Endothelial cell of umbilical vein (primary cell): ENCODE results near the gene CHIT1. TPM values are rescaled to one million over a fixed set of nuclear protein-coding genes. Genes with fewer than 3 reads are reported as not detected.

Source experiments
- BruUV-seq: library from RNA; stranded (reverse); fragments of 400-500 nt; replicated peaks from 2 replicates; lab custom pipeline; 2021; lab: Mats Ljungman, UMichigan
- CTCF ChIA-PET: fragments of 300-600, 350-600 bp; sonication (Branson Sonifier 250); formaldehyde crosslinking; loops from one replicate; lab custom pipeline; 2021; ENCODE audit warnings: antibody characterized with exemption, inconsistent platforms; lab: Charles Lee
- POLR2A ChIA-PET: fragments of 300-600, 350-600 bp; sonication (Branson Sonifier 250); formaldehyde crosslinking; loops from one replicate; lab custom pipeline; 2021; ENCODE audit warnings: antibody characterized with exemption, inconsistent platforms; lab: Charles Lee
- DNase-seq: peaks from one replicate; pipeline ENCODE4 v3.0.0-alpha.2; 2011; ENCODE audit warnings: low read depth, low spot score
- FAIRE-seq: peaks from 2 replicates; lab custom pipeline; 2011; peaks lifted over from hg19 to GRCh38; lab: Jason Lieb, UNC
- H2AFZ ChIP-seq: 2 replicates; pipeline ENCODE4 v1.6.0; 2012; ENCODE audit warnings: low read depth, low read length, control low read depth, inconsistent platforms
- H3K27ac ChIP-seq: 2 replicates; pipeline ENCODE4 v1.5.1; 2011; ENCODE audit warnings: low read depth, mild to moderate bottlenecking, control low read depth, low read length, moderate library complexity; ENCODE audit not compliant: insufficient read depth
- H3K27me3 ChIP-seq, 2 experiments: 2 replicates each; pipeline versions ENCODE4 v1.6.0 to v1.6.1; 2011; ENCODE audit warnings: low read length in 2 of 2, mixed read lengths in 1 of 2; ENCODE audit not compliant: control insufficient read depth in 2 of 2, insufficient read depth in 2 of 2
- H3K36me3 ChIP-seq, 2 experiments: 2 replicates in 1 of 2; 3 replicates in 1 of 2; pipeline ENCODE4 v1.5.1; 2011; ENCODE audit warnings: low read length in 2 of 2, mild to moderate bottlenecking in 1 of 2, moderate library complexity in 1 of 2; ENCODE audit not compliant: control insufficient read depth in 2 of 2, insufficient read depth in 2 of 2; ENCODE audit errors: extremely low read depth in 1 of 2
- H3K4me1 ChIP-seq: 3 replicates; pipeline ENCODE4 v1.5.1; 2011; ENCODE audit warnings: mild to moderate bottlenecking, low read length; ENCODE audit not compliant: control insufficient read depth, insufficient read depth; ENCODE audit errors: extremely low read depth
- H3K4me2 ChIP-seq: 2 replicates; pipeline ENCODE4 v1.6.1; 2011; ENCODE audit warnings: low read length, control low read depth, mixed read lengths; ENCODE audit not compliant: insufficient read depth
- H3K4me3 ChIP-seq, 3 experiments: fragments of 200-600 bp in 1 of 3; sonication (generic), shearing (Covaris generic) in 1 of 3; replicated peaks in 1 of 3; 2 replicates each; pipeline ENCODE4 v1.5.1; 2011 to 2016; ENCODE audit warnings: control low read depth in 3 of 3, low read length in 3 of 3, mild to moderate bottlenecking in 2 of 3, inconsistent platforms in 1 of 3, low read depth in 1 of 3, moderate library complexity in 1 of 3; ENCODE audit not compliant: insufficient read depth in 1 of 3
- H3K79me2 ChIP-seq: 2 replicates; pipeline ENCODE4 v1.6.0; 2012; ENCODE audit warnings: low read length, inconsistent platforms; ENCODE audit not compliant: control insufficient read depth, insufficient read depth
- H3K9ac ChIP-seq: replicated peaks from 2 replicates; pipeline ENCODE3; 2011; ENCODE audit warnings: low read length, control low read depth; ENCODE audit not compliant: insufficient read depth; ENCODE audit errors: extremely low read depth
- H3K9me1 ChIP-seq: replicated peaks from 3 replicates; pipeline ENCODE4 v1.6.0; 2011; ENCODE audit warnings: mild to moderate bottlenecking, low read length; ENCODE audit not compliant: control insufficient read depth, insufficient read depth; ENCODE audit errors: extremely low read depth
- H3K9me3 ChIP-seq: replicated peaks from 2 replicates; pipeline ENCODE4 v1.5.1; 2012; ENCODE audit warnings: low read length, inconsistent platforms; ENCODE audit not compliant: control insufficient read depth, insufficient read depth
- H4K20me1 ChIP-seq: replicated peaks from 2 replicates; pipeline ENCODE3; 2011; ENCODE audit warnings: mild to moderate bottlenecking, low read length; ENCODE audit not compliant: control insufficient read depth, insufficient read depth; ENCODE audit errors: extremely low read depth
- EZH2 ChIP-seq: IDR thresholded peaks from 2 replicates; pipeline ENCODE4 v1.6.1; 2012; ENCODE audit warnings: borderline replicate concordance, low read depth, mild to moderate bottlenecking, moderate library complexity, low read length, inconsistent platforms; ENCODE audit not compliant: severe bottlenecking
- FOS ChIP-seq: IDR thresholded peaks from 2 replicates; pipeline ENCODE4 v1.6.1; 2011; ENCODE audit warnings: mild to moderate bottlenecking, low read length, moderate library complexity, borderline replicate concordance; ENCODE audit not compliant: insufficient read depth
- GATA2 ChIP-seq: IDR thresholded peaks from 2 replicates; pipeline ENCODE4 v1.7.0; 2011; ENCODE audit warnings: low read depth, mild to moderate bottlenecking, moderate library complexity, mixed read lengths, low read length; ENCODE audit not compliant: insufficient read length, insufficient read depth
- JUN ChIP-seq: IDR thresholded peaks from 2 replicates; pipeline ENCODE4 v1.6.1; 2011; ENCODE audit warnings: borderline replicate concordance, low read depth; ENCODE audit not compliant: insufficient read length, insufficient read depth
- MAX ChIP-seq: IDR thresholded peaks from 2 replicates; pipeline ENCODE4 v1.6.1; 2011; ENCODE audit not compliant: insufficient read depth, insufficient read length
- MYC ChIP-seq: IDR thresholded peaks from one replicate; pipeline ENCODE4 v1.6.1; 2011; ENCODE audit warnings: mild to moderate bottlenecking, low read depth, low read length
- POLR2AphosphoS5 ChIP-seq: IDR thresholded peaks from 2 replicates; pipeline ENCODE4 v1.6.1; 2012; ENCODE audit warnings: low read depth, mild to moderate bottlenecking, control low read depth, low read length, moderate library complexity; ENCODE audit not compliant: insufficient read depth
- dilution Hi-C: fragments of 300-500 bp; cut with MboI; formaldehyde crosslinking; loops from one replicate; pipeline ENCODE4 v1.15.0; 2019; ENCODE audit warnings: low sequenced_read_pairs; ENCODE audit not compliant: extremely low pct_ligation_motif_present
- intact Hi-C: fragments of 100-400 bp; cut with micrococcal nuclease; formaldehyde crosslinking; loops from one replicate; pipeline ENCODE4 v1.10.0; 2022
- polyA plus RNA-seq, 4 experiments: library from polyadenylated mRNA; depleted of rRNA in 3 of 4; stranded (reverse) in 3 of 4; unstranded in 1 of 4; fragments of >200 nt; gene quantifications; 2 replicates each; pipeline versions ENCODE4 v1.2.1 to v1.2.3, GENCODE V29; 2011 to 2012; ENCODE audit warnings: missing spikeins in 1 of 4
- total RNA-seq: library from RNA; stranded (reverse); gene quantifications from 2 replicates; pipeline ENCODE4 v1.2.3, GENCODE V29; 2021

The CHIT1 gene
- total and polyA plus RNA-seq, 2 donors (not counting 3 experiments of a cell fraction or from before 2014, with no cell fraction given) = not detected

DNA sequence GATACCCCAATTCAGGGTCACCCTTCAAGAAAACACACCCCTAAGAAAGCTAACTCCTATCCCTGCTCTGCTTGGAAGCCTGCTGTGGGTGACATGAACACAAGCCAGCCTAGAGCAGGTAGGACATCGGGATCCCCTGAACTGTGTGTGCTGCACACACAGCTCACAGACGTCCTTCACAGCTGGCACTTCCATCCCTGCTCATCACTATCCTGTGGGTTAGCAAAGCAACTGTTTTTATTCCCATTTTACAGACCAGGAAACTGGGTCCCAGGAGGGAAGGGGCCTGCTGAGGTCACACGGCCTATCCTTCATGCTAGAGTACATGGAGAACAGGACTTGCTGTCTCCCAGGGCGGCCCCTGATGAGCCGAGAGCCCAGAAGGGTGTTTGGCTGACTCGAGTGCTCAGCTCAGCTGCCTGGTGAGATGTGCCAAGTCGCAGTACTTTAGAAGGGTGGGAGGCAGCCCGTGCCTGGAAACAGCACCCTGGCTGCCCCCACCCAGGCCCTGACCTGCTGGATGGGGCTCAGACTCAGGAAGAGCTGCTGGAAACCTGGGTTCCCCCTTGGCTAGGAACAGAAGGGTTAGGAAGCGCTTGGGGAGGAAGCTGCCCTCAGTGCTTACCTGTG, 47.6 kb upstream of the CHIT1 start:
- H3K4me1 ChIP-seq = peaks cover 5% of the 10 kb centered on the region
- H3K79me2 ChIP-seq = no peaks in the 10 kb centered on the region
- DNase-seq (no peak), FAIRE-seq (no peak)
- peaks cover 6 to 9% of the 10 kb centered on the region in 2 experiments for H3K27me3 ChIP-seq
- no peaks in the 10 kb centered on the region for H3K36me3 ChIP-seq
- H3K4me2 ChIP-seq = no peak overlapping the region
- no TSS peak for BruUV-seq
- CTCF ChIA-PET = interaction anchor here (1.0 to 19.8 kb wide), 5 partner anchors 10 to 60 kb away, joined by 3 to 1014 read pairs (median 4); no protein-coding TSS in a partner anchor
- no peak overlapping the region for H2AFZ ChIP-seq
- no peaks in the 10 kb centered on the region for H3K9me1 ChIP-seq
- no peak overlapping the region for H3K9ac ChIP-seq
- dilution Hi-C loops (no loop called here), intact Hi-C loops (no loop called here)
- no peaks in the 10 kb centered on the region for H3K9me3 ChIP-seq
- no peak overlapping the region for H3K27ac ChIP-seq
- no peak overlapping the region for H3K4me3 ChIP-seq
- POLR2A ChIA-PET = no interaction called here
- TF ChIP-seq GATA2 (no peak), EZH2 (no peak), JUN (no peak), FOS (no peak), MYC (no peak), POLR2AphosphoS5 (no peak), MAX (no peak)
- H4K20me1 ChIP-seq = no peaks in the 10 kb centered on the region
